WTC11 (cell line): ENCODE measurements around the gene FAM107B. TPM values are rescaled to one million over a fixed set of nuclear protein-coding genes. Genes with fewer than 3 reads are reported as not detected.

Experiments
- ATAC-seq: fragments of 200-7000 bp; cut with Tn5 transposase; 2 replicates; pipeline ENCODE4 v1.10.0; 2021; ENCODE audit warnings: mild to moderate bottlenecking, moderate library complexity
- CTCF ChIA-PET: fragments of 300-600 bp; sonication (Branson Sonifier 250); formaldehyde crosslinking; loops from one replicate; lab custom pipeline; 2021; ENCODE audit warnings: antibody characterized with exemption; lab: Charles Lee
- POLR2A ChIA-PET: fragments of 350-600 bp; sonication (Branson Sonifier 250); formaldehyde crosslinking; loops from one replicate; lab custom pipeline; 2021; ENCODE audit warnings: antibody characterized with exemption; lab: Charles Lee
- DNase-seq: peaks from one replicate; pipeline ENCODE4 v3.0.0; 2021; ENCODE audit warnings: low spot score
- H3K27ac Mint-ChIP-seq: 2 replicates; pipeline ENCODE4 v1.8.0; 2021; ENCODE audit warnings: mixed read lengths
- H3K27me3 Mint-ChIP-seq: 2 replicates; pipeline ENCODE4 v1.8.0; 2021; ENCODE audit warnings: low read depth, mild to moderate bottlenecking, moderate library complexity, mixed read lengths
- H3K36me3 Mint-ChIP-seq: 2 replicates; pipeline ENCODE4 v1.8.0; 2021; ENCODE audit warnings: mixed read lengths
- H3K4me1 Mint-ChIP-seq: 2 replicates; pipeline ENCODE4 v1.8.0; 2022; ENCODE audit warnings: mixed read lengths
- H3K4me3 Mint-ChIP-seq: 2 replicates; pipeline ENCODE4 v1.8.0; 2021; ENCODE audit warnings: mild to moderate bottlenecking, moderate library complexity, mixed read lengths
- H3K9me3 Mint-ChIP-seq: 2 replicates; pipeline ENCODE4 v1.8.0; 2021; ENCODE audit warnings: mixed read lengths
- ATF1 ChIP-seq: sonication (generic); formaldehyde crosslinking; IDR thresholded peaks from 2 replicates; pipeline ENCODE4 v1.8.1; 2023; ENCODE audit warnings: mild to moderate bottlenecking, moderate library complexity, missing genetic modification reagents
- GABPB1 ChIP-seq: sonication (generic); formaldehyde crosslinking; IDR thresholded peaks from 2 replicates; pipeline ENCODE4 v1.8.1; 2023; ENCODE audit warnings: mild to moderate bottlenecking, missing genetic modification reagents
- JUN ChIP-seq: sonication (generic); formaldehyde crosslinking; IDR thresholded peaks from 2 replicates; pipeline ENCODE4 v1.8.0; 2023; ENCODE audit warnings: mild to moderate bottlenecking, missing genetic modification reagents
- MYBL2 ChIP-seq: sonication (generic); formaldehyde crosslinking; IDR thresholded peaks from 2 replicates; pipeline ENCODE4 v1.8.1; 2023; ENCODE audit warnings: mild to moderate bottlenecking, moderate library complexity, missing genetic modification reagents
- NFATC4 ChIP-seq: fragments of 250-450 bp; sonication (Bioruptor Pico); IDR thresholded peaks from 2 replicates; pipeline ENCODE4 v1.9.0; 2021; ENCODE audit warnings: mild to moderate bottlenecking
- NFYB ChIP-seq: sonication (generic); formaldehyde crosslinking; conservative IDR thresholded peaks from 2 replicates; pipeline ENCODE4 v1.8.0; 2022; ENCODE audit warnings: low read depth, missing genetic modification reagents
- SMAD4 ChIP-seq: sonication (generic); formaldehyde crosslinking; IDR thresholded peaks from 2 replicates; pipeline ENCODE4 v1.8.0; 2022; ENCODE audit warnings: mild to moderate bottlenecking, missing genetic modification reagents
- TCF7 ChIP-seq: sonication (generic); formaldehyde crosslinking; IDR thresholded peaks from 2 replicates; pipeline ENCODE4 v1.8.0; 2022; ENCODE audit warnings: mild to moderate bottlenecking, low read depth, missing genetic modification reagents, moderate library complexity
- ZNF219 ChIP-seq: sonication (generic); formaldehyde crosslinking; IDR thresholded peaks from 2 replicates; pipeline ENCODE4 v1.8.0; 2023; ENCODE audit warnings: missing genetic modification reagents, mild to moderate bottlenecking, borderline replicate concordance
- ZNF416 ChIP-seq: fragments of 250-450 bp; sonication (Bioruptor Pico); IDR thresholded peaks from 2 replicates; pipeline ENCODE4 v1.9.0; 2021; ENCODE audit warnings: mild to moderate bottlenecking, inconsistent platforms
- total RNA-seq: library from RNA; stranded (reverse); gene quantifications from 3 replicates; pipeline ENCODE4 v1.2.3, GENCODE V29; 2021
- TF ChIP-seq, protein P1 (sequence below): sonication (generic); formaldehyde crosslinking; IDR thresholded peaks from 2 replicates; pipeline ENCODE4 v1.8.0; 2022; ENCODE audit warnings: missing genetic modification reagents
- TF ChIP-seq, protein P2 (sequence below): sonication (generic); formaldehyde crosslinking; IDR thresholded peaks from 2 replicates; pipeline ENCODE4 v1.8.0; 2022; ENCODE audit warnings: mild to moderate bottlenecking, missing genetic modification reagents
- TF ChIP-seq, protein P3 (sequence below): sonication (generic); formaldehyde crosslinking; IDR thresholded peaks from 2 replicates; pipeline ENCODE4 v1.8.0; 2023; ENCODE audit warnings: mild to moderate bottlenecking, missing genetic modification reagents
- TF ChIP-seq, protein P4 (sequence below): fragments of 250-450 bp; sonication (Bioruptor Pico); IDR thresholded peaks from 2 replicates; pipeline ENCODE4 v1.9.0; 2021; ENCODE audit warnings: mild to moderate bottlenecking, borderline replicate concordance

Gene FAM107B
- total RNA-seq, 1 experiment from 2014 or later: 22.4 TPM

DNA sequence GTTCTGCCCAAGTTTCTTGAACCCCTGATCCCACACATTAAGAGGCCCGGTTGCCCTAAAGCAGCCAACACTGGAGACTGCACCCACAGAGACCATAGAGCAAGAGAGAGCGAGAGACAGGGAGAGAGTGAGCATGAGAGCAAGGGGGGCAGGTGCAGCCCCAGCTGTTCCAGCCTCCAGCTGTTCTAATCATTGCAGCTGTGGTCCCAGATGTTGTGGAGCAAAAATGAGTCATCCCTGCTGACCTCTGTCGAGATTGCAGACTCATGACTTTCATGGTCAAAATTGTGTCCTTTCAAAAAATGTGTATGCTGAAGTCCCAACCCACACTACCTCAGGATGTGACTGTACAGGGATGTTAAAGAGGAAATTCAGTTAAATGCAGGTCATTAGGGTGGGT lies 300.0 kb downstream of the FAM107B start:
- Mint-ChIP-seq H3K27ac (no peak overlapping the region), H3K27me3 (no peaks in the 10 kb centered on the region; the same call in 1 of the 2 replicates), H3K36me3 (peaks cover 22% of the 10 kb centered on the region), H3K9me3 (peaks cover 26% of the 10 kb centered on the region), H3K4me3 (no peak overlapping the region), H3K4me1 (peaks cover 11% of the 10 kb centered on the region)
- ChIA-PET POLR2A (no interaction called here), CTCF (no interaction called here)
- TF ChIP-seq NFATC4: no peak
- TF ChIP-seq TCF7 (CRISPR knock-in tag): no peak
- TF ChIP-seq, protein P1, sequence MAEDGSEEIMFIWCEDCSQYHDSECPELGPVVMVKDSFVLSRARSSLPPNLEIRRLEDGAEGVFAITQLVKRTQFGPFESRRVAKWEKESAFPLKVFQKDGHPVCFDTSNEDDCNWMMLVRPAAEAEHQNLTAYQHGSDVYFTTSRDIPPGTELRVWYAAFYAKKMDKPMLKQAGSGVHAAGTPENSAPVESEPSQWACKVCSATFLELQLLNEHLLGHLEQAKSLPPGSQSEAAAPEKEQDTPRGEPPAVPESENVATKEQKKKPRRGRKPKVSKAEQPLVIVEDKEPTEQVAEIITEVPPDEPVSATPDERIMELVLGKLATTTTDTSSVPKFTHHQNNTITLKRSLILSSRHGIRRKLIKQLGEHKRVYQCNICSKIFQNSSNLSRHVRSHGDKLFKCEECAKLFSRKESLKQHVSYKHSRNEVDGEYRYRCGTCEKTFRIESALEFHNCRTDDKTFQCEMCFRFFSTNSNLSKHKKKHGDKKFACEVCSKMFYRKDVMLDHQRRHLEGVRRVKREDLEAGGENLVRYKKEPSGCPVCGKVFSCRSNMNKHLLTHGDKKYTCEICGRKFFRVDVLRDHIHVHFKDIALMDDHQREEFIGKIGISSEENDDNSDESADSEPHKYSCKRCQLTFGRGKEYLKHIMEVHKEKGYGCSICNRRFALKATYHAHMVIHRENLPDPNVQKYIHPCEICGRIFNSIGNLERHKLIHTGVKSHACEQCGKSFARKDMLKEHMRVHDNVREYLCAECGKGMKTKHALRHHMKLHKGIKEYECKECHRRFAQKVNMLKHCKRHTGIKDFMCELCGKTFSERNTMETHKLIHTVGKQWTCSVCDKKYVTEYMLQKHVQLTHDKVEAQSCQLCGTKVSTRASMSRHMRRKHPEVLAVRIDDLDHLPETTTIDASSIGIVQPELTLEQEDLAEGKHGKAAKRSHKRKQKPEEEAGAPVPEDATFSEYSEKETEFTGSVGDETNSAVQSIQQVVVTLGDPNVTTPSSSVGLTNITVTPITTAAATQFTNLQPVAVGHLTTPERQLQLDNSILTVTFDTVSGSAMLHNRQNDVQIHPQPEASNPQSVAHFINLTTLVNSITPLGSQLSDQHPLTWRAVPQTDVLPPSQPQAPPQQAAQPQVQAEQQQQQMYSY (CRISPR knock-in tag): no peak
- no peak for TF ChIP-seq GABPB1
- no peak for DNase-seq
- ATAC-seq: no peak

DNA sequence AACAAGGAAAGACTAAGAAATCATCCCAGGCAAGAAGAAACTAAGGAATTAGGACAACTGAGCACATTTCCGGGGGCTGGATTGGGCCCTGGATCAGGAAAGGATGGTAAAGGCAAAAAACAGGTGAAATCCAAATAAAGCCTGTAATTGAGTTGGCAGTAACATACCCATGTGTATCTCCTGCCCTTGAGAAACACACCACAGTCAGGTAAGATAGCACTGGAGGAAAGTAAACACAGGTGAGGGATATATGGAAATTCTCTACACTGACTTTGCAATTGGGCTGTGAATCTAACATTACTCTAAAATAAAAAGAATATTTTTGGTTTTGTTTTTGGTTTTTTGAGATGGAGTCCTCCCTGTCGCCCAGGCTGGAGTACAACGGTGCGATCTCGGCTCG lies 303.8 kb downstream of the FAM107B start:
- peaks cover 33% of the 10 kb centered on the region for H3K9me3 Mint-ChIP-seq
- H3K4me1 Mint-ChIP-seq: no peaks in the 10 kb centered on the region
- no peak overlapping the region for H3K27ac Mint-ChIP-seq
- H3K4me3 Mint-ChIP-seq: no peak overlapping the region
- ATAC-seq (no peak), DNase-seq (no peak)
- H3K27me3 Mint-ChIP-seq: no peaks in the 10 kb centered on the region; the same call in 1 of the 2 replicates
- peaks cover 24% of the 10 kb centered on the region for H3K36me3 Mint-ChIP-seq
- ChIA-PET CTCF (no interaction called here), POLR2A (no interaction called here)
- TF ChIP-seq ZNF219 (CRISPR knock-in tag): no peak
- TF ChIP-seq NFYB (CRISPR knock-in tag): no peak

DNA sequence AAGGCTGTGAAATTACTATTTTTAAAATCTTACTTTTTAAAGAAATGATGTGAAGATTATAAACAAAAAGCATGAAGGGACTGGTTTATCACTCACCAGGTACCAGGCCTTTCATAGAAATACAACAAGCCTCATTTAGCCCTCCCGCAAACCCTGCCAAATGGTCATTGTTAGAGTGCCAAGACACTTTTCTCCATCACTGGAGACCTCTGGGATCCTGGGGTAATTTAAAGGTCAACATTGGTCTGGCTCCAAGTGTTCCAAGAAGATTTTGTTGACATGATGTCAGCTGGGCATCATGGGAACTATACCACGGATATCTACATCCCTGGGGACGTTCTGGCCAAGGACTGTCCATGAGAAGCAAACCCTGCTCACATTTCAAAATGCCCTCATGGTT lies 306.0 kb downstream of the FAM107B start:
- TF ChIP-seq, protein P1 (CRISPR knock-in tag): no peak
- TF ChIP-seq, protein P2, sequence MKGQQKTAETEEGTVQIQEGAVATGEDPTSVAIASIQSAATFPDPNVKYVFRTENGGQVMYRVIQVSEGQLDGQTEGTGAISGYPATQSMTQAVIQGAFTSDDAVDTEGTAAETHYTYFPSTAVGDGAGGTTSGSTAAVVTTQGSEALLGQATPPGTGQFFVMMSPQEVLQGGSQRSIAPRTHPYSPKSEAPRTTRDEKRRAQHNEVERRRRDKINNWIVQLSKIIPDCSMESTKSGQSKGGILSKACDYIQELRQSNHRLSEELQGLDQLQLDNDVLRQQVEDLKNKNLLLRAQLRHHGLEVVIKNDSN (CRISPR knock-in tag): no peak
- TF ChIP-seq, protein P3, sequence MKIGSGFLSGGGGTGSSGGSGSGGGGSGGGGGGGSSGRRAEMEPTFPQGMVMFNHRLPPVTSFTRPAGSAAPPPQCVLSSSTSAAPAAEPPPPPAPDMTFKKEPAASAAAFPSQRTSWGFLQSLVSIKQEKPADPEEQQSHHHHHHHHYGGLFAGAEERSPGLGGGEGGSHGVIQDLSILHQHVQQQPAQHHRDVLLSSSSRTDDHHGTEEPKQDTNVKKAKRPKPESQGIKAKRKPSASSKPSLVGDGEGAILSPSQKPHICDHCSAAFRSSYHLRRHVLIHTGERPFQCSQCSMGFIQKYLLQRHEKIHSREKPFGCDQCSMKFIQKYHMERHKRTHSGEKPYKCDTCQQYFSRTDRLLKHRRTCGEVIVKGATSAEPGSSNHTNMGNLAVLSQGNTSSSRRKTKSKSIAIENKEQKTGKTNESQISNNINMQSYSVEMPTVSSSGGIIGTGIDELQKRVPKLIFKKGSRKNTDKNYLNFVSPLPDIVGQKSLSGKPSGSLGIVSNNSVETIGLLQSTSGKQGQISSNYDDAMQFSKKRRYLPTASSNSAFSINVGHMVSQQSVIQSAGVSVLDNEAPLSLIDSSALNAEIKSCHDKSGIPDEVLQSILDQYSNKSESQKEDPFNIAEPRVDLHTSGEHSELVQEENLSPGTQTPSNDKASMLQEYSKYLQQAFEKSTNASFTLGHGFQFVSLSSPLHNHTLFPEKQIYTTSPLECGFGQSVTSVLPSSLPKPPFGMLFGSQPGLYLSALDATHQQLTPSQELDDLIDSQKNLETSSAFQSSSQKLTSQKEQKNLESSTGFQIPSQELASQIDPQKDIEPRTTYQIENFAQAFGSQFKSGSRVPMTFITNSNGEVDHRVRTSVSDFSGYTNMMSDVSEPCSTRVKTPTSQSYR (CRISPR knock-in tag): no peak
- TF ChIP-seq ZNF416 (CRISPR knock-in tag) (no peak), JUN (CRISPR knock-in tag) (no peak), GABPB1 (no peak), MYBL2 (CRISPR knock-in tag) (no peak), SMAD4 (CRISPR knock-in tag) (no peak), ATF1 (CRISPR knock-in tag) (no peak)
- TF ChIP-seq, protein P4, sequence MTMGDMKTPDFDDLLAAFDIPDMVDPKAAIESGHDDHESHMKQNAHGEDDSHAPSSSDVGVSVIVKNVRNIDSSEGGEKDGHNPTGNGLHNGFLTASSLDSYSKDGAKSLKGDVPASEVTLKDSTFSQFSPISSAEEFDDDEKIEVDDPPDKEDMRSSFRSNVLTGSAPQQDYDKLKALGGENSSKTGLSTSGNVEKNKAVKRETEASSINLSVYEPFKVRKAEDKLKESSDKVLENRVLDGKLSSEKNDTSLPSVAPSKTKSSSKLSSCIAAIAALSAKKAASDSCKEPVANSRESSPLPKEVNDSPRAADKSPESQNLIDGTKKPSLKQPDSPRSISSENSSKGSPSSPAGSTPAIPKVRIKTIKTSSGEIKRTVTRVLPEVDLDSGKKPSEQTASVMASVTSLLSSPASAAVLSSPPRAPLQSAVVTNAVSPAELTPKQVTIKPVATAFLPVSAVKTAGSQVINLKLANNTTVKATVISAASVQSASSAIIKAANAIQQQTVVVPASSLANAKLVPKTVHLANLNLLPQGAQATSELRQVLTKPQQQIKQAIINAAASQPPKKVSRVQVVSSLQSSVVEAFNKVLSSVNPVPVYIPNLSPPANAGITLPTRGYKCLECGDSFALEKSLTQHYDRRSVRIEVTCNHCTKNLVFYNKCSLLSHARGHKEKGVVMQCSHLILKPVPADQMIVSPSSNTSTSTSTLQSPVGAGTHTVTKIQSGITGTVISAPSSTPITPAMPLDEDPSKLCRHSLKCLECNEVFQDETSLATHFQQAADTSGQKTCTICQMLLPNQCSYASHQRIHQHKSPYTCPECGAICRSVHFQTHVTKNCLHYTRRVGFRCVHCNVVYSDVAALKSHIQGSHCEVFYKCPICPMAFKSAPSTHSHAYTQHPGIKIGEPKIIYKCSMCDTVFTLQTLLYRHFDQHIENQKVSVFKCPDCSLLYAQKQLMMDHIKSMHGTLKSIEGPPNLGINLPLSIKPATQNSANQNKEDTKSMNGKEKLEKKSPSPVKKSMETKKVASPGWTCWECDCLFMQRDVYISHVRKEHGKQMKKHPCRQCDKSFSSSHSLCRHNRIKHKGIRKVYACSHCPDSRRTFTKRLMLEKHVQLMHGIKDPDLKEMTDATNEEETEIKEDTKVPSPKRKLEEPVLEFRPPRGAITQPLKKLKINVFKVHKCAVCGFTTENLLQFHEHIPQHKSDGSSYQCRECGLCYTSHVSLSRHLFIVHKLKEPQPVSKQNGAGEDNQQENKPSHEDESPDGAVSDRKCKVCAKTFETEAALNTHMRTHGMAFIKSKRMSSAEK (CRISPR knock-in tag): no peak
- H3K4me1 Mint-ChIP-seq: no peaks in the 10 kb centered on the region
- peaks cover 27% of the 10 kb centered on the region for H3K9me3 Mint-ChIP-seq
- H3K4me3 Mint-ChIP-seq: no peak overlapping the region
- peaks cover 19% of the 10 kb centered on the region for H3K36me3 Mint-ChIP-seq
- ATAC-seq (no peak), DNase-seq (no peak)
- ChIA-PET CTCF (no interaction called here), POLR2A (no interaction called here)
- no peak overlapping the region for H3K27ac Mint-ChIP-seq
- no peaks in the 10 kb centered on the region; the same call in 1 of the 2 replicates for H3K27me3 Mint-ChIP-seq
